Limb (tissue), 2 donors: ENCODE data around the gene GIMAP1.
"Not testable (repeated sequence)": the region's sequence is repeated elsewhere in the genome, so short reads cannot be mapped to it uniquely, and the experiment has no call there.

Experiments
- DNase-seq, 2 donors: peaks; one replicate each; pipeline ENCODE4 v3.0.0-alpha.2; 2016; ENCODE audit errors: extremely low spot score in 2 of 2

The GIMAP1 gene

GRCh38 chr7:150716368-150716767, at the start of gene GIMAP1:
GIMAP1 (plus strand) TSS chr7:150716613; CDS start chr7:150719048, 2,435 bp downstream.
- peak in 1 of 2 donors; percentile 7 for DNase-seq

- no peak for DNase-seq
Measured at GRCh38 chr7:150668472-150668911, 47.9 kb upstream of the GIMAP1 start.

GRCh38 chr7:150668977-150669376, 47.4 kb upstream of the GIMAP1 start:
- DNase-seq, result no peak

- not testable (repeated sequence) for DNase-seq
Measured at GRCh38 chr7:150671798-150672585, 44.4 kb upstream of the GIMAP1 start.

GRCh38 chr7:150675714-150676113, 40.7 kb upstream of the GIMAP1 start:
- no peak for DNase-seq

DNA sequence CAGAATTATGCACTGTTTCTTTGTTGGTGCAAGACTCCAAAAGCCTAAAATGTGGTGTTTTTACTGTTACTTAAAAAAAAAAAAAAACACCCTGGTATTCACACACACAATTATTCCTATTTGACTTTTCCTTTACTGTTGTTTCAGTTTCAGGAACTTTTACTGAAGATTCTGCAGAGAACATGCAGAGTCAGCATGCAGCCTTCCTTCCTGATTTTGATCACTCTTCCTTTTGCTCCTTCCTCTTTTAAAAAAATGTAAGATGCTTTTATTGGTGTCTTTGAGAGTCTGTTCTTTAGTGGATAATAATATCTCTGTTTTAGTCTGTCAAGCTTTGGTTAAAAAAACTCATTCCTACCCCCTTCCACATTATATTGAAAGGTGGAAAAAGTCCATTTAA, 40.1 kb upstream of the GIMAP1 start:
- not testable (repeated sequence) for DNase-seq

DNA sequence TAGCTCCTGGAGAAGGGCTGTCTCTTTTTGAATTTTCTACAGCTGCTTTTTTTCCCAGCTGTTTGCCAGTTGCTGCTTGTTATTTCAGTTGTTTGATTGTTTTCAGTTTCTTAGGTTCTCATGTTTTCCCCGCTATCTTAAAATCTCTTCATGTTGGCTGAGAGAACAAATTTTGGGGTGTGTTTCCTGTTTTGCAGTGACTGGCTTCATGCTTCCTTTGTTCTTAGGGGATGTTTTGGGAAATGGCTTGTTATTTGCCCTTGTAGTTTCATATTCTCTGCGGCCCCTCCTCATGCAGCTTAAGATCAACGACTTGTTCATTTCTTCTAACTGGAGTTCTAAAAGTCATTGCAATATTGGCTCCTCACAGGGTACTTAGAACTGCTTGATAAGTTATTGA, 39.6 kb upstream of the GIMAP1 start:
- not testable (repeated sequence) for DNase-seq

DNA sequence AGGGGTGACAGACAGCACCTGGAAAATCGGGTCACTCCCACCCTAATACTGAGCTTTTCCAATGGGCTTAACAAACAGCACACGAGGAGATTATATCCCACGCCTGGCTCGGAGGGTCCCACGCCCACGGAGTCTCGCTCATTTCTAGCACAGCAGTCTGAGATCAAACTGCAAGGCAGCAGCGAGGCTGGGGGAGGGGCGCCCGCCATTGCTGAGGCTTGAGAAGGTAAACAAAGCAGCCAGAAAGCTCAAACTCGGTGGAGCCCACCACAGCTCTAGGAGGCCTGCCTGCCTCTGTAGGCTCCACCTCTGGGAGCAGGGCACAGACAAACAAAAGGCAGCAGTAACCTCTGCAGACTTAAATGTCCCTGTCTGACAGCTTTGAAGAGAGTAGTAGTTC, 37.8 kb upstream of the GIMAP1 start:
- not testable (repeated sequence) for DNase-seq

GRCh38 chr7:150680364-150680763, 36.0 kb upstream of the GIMAP1 start:
- not testable (repeated sequence) for DNase-seq

GRCh38 chr7:150685219-150686029, 31.0 kb upstream of the GIMAP1 start, which contains the start of gene GIMAP2:
GIMAP2 (plus strand) TSS chr7:150685706; CDS start chr7:150687060, 1,354 bp downstream.
- peak in 1 of 2 donors; percentile 32 for DNase-seq

DNA sequence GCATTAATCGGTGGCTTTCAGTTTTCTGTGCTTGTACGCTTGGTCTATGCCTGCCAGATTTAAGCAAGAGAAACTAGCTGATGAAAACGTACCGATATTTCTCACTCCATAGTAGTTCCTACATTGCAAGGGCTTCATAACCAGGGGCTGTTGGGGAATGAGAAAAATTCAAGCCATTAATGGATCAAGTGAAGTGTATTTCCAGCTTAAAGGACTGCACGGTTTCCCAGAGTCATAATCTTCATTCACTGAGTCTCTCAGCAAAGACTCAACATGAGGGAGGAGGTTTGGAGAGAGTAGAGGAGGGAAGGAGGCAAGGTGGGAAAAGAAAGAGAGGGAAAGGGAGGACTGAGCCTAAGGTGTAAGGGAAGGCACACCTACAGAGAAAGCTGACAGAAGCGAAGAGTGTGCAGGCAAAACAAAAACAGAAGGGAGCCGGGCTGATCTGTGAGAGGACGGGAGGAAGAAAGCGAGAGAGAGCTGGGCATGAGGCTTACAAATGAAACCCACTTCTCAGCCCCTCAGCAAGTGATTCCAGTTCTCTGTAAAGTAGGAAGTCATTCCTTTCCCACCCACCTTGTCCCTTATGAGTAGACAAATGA, 30.3 kb upstream of the GIMAP1 start:
- no peak for DNase-seq

DNA sequence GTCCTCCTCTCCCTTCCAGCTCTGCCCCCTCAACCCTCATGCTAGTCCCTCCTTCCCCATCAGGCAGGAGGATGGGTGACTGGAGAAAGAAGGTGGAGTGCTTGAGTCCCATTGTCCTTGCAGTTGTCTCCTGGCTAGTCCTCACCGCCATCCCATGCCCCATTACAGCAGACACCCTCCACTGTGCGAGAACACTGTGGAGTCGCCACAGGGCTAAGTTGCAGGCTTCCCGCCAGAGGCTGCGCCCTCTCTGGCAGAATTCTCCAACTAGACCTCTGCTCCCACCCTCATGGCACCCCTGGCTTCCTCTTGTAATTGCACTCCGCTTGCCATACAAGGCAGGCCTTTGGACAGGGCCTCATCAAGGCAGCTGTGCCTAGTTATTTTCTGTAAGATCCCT, 27.8 kb upstream of the GIMAP1 start:
- DNase-seq, result no peak

DNA sequence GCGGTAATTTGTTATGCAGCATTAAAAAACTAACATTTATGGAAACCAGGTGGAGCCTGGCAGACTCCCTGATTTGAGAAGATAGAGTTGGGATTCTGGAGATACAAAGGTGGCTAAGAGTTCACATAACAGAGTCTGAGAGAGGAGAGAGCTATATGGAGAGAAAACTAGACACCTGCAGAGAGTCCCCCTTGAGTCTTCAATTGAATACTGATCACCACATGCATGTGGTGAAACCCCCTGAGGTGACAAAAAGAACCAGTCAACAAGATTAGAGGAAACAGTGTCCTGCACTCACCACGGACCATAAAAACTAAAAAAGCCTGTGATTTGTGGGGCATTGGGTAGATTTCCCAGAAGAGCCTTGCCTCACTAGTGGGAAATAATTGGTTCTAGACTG, 20.8 kb upstream of the GIMAP1 start:
- DNase-seq, result no peak

- DNase-seq, result no peak
Measured at GRCh38 chr7:150703209-150703608, 13.2 kb upstream of the GIMAP1 start.

GRCh38 chr7:150715293-150715692, 1.1 kb upstream of the GIMAP1 start:
- no peak for DNase-seq

DNA sequence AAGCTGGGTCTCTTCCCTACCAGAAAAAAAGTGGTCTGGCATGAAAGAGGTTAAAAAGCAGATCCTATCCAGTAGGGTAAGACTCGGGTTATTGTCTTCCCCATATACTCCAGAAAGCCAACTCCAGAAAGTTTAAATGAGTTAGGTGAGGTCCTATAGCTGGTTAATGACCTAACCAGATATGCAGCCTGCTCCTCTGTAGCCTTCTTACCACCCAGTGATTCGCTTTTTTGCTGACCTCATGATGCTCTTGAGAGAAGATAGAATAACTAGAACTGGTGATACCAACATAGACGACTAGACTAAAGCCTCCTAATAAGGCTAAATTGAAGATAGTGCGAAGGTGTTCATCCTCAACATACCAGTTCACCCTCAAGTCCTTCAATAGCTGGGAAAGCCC, 675 bp upstream of the GIMAP1 start:
- no peak for DNase-seq

- DNase-seq, result peak in 1 of 2 donors; percentile 11
Measured at GRCh38 chr7:150716939-150717338, 526 bp downstream of the GIMAP1 start.

GRCh38 chr7:150717814-150718420, 1.5 kb downstream of the GIMAP1 start:
- DNase-seq, result no peak

DNA sequence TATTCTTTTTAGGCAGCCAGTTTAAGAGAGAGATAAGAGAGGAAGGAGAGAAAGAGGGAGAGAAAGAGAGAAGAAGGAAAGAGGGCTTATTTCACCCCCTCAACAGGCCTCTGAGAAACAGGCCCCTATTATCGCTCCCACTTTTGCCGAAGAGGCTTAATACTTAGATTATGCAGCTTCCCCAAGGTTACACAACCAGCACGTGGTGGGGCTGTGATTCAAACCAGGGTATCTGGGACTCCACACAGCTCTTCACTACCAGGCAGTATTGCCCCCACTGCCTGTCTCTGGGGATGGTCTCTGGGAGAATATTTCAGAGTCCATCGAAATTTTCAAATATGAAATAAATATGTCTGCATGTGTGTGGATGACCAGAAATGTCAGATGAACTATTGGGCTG, 3.0 kb downstream of the GIMAP1 start:
- no peak for DNase-seq

DNA sequence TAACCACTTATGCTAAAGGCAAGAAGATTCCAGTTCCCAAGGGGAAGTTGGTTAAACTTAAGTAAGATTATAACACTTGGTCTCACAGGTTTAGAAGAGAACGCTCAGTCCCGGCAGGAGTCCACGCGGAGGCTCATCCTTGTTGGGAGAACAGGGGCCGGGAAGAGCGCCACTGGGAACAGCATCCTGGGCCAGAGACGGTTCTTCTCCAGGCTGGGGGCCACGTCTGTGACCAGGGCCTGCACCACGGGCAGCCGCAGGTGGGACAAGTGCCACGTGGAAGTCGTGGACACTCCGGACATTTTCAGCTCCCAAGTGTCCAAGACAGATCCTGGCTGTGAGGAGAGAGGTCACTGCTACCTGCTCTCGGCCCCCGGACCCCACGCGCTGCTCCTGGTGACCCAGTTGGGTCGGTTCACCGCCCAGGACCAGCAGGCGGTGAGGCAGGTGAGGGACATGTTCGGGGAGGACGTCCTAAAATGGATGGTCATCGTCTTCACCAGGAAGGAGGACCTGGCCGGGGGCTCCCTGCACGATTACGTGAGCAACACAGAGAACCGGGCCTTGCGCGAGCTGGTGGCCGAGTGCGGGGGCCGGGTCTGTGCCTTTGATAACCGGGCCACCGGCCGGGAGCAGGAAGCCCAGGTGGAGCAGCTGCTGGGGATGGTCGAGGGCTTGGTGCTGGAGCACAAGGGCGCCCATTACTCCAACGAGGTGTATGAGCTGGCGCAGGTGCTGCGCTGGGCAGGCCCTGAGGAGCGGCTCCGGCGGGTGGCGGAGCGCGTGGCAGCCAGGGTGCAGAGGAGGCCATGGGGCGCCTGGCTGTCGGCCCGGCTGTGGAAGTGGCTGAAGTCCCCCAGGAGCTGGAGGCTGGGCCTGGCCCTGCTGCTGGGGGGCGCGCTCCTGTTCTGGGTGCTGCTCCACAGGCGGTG, 3.8 kb downstream of the GIMAP1 start:
- no peak for DNase-seq
